Left lung (tissue), 10 donors: Measurements from ENCODE around the gene ALDH2. TPM values are rescaled to one million over a fixed set of nuclear protein-coding genes. Genes with fewer than 3 reads are reported as not detected.

ENCODE experiments used
- ATAC-seq: fragments of 200-7000 bp; cut with Tn5 transposase; one replicate; pipeline ENCODE4 v1.9.1; 2020; ENCODE audit warnings: moderate library complexity
- DNase-seq, 4 donors: peaks; one replicate each; pipeline ENCODE4 v3.0.0-alpha.2; 2013 to 2020
- H3K27ac ChIP-seq, 2 donors: fragments of 200-600 bp; sonication (generic) in 1 of 2; one replicate each; pipeline versions ENCODE4 v1.5.0 to v1.8.0; 2020 to 2021
- H3K27me3 ChIP-seq, 2 donors: fragments of 200-600 bp; sonication (generic) in 1 of 2; one replicate each; pipeline versions ENCODE4 v1.5.0 to v1.8.0; 2020 to 2021
- H3K36me3 ChIP-seq, 2 donors: fragments of 200-600 bp; sonication (generic) in 1 of 2; one replicate each; pipeline versions ENCODE4 v1.5.0 to v1.8.0; 2020 to 2021
- H3K4me1 ChIP-seq, 2 donors: fragments of 200-600 bp; one replicate each; pipeline ENCODE4 v1.8.0; 2021
- H3K4me3 ChIP-seq, 2 donors: fragments of 200-600 bp; sonication (generic) in 1 of 2; one replicate each; pipeline versions ENCODE4 v1.5.0 to v1.8.0; 2020 to 2021; ENCODE audit warnings: mild to moderate bottlenecking in 1 of 2
- H3K9me3 ChIP-seq, 2 donors: fragments of 200-600 bp; sonication (generic) in 1 of 2; one replicate each; pipeline versions ENCODE4 v1.5.0 to v1.8.0; 2020 to 2021
- CTCF ChIP-seq, 2 donors: fragments of 200-600 bp; sonication (generic) in 1 of 2; IDR thresholded peaks; one replicate each; pipeline versions ENCODE4 v1.5.0 to v1.8.0; 2021; ENCODE audit warnings: antibody characterized with exemption in 2 of 2
- intact Hi-C, 2 donors: fragments of 100-400 bp; cut with DNase I; formaldehyde crosslinking; loops; one replicate each; pipeline versions ENCODE4 v1.11.2 to v1.14.2; 2022
- polyA plus RNA-seq, 6 donors: library from polyadenylated mRNA; unstranded; fragments of 120-200 nt; gene quantifications; one replicate each; pipeline ENCODE4 v1.2.1, GENCODE V29; 2013; ENCODE audit not compliant: insufficient read length in 6 of 6
- total RNA-seq, 2 donors: library from RNA; stranded (reverse); fragmentation: NEBNext Ultra II Directional; extraction: Animal tissue kit (Norgen Biotek cat#: 25700); gene quantifications; one replicate each; pipeline ENCODE4 v1.2.1, GENCODE V29; 2021
- donor health status: DM: no; HTN: yes; CAD: no.
- donor health status: DM: no; HTN: no; CAD: no.

ALDH2 gene
- total and polyA plus RNA-seq, 8 donors: 91.6 to 289 (median 104) TPM

GRCh38 chr12:111745211-111745610, 21.5 kb upstream of the ALDH2 start:
- H3K9me3 ChIP-seq: no peaks in the 10 kb centered on the region
- no peak overlapping the region for H3K4me3 ChIP-seq
- H3K27ac ChIP-seq: no peak overlapping the region
- DNase-seq: no peak
- H3K27me3 ChIP-seq: no peaks in the 10 kb centered on the region
- peaks cover 0 to 4% of the 10 kb centered on the region in 2 donors for H3K4me1 ChIP-seq
- peaks cover 0 to 68% of the 10 kb centered on the region in 2 donors for H3K36me3 ChIP-seq
- no peak for ATAC-seq
- intact Hi-C loops: no loop called here
- TF ChIP-seq CTCF (IDR thresholded peaks at IDR 0.05): no peak

- no peaks in the 10 kb centered on the region for H3K4me1 ChIP-seq
- ATAC-seq (no peak), DNase-seq (no peak)
- no peak overlapping the region for H3K4me3 ChIP-seq
- peaks cover 0 to 82% of the 10 kb centered on the region in 2 donors for H3K36me3 ChIP-seq
- H3K27me3 ChIP-seq: no peaks in the 10 kb centered on the region
- H3K27ac ChIP-seq: no peak overlapping the region
- no peaks in the 10 kb centered on the region for H3K9me3 ChIP-seq
- no peak for TF ChIP-seq CTCF (IDR thresholded peaks at IDR 0.05)
- intact Hi-C loops: no loop called here
Observed at GRCh38 chr12:111747333-111747732, 19.4 kb upstream of the ALDH2 start.

GRCh38 chr12:111748151-111748672, 18.5 kb upstream of the ALDH2 start:
- intact Hi-C loops: no loop called here

GRCh38 chr12:111748867-111749266, 17.9 kb upstream of the ALDH2 start:
- intact Hi-C loops: no loop called here
- no peaks in the 10 kb centered on the region for H3K4me1 ChIP-seq
- TF ChIP-seq CTCF (IDR thresholded peaks at IDR 0.05): no peak
- no peak overlapping the region for H3K4me3 ChIP-seq
- no peaks in the 10 kb centered on the region for H3K27me3 ChIP-seq
- ATAC-seq: no peak
- peaks cover 0 to 73% of the 10 kb centered on the region in 2 donors for H3K36me3 ChIP-seq
- DNase-seq: no peak
- H3K9me3 ChIP-seq: no peaks in the 10 kb centered on the region
- no peak overlapping the region for H3K27ac ChIP-seq

More at GRCh38 chr12:111748151-111748672, 18.5 kb upstream of the ALDH2 start:
- Histone ChIP-seq H3K9me3 (no peaks in the 10 kb centered on the region), H3K4me1 (no peaks in the 10 kb centered on the region), H3K27ac (no peak overlapping the region), H3K27me3 (no peaks in the 10 kb centered on the region), H3K4me3 (no peak overlapping the region), H3K36me3 (peaks cover 0 to 78% of the 10 kb centered on the region in 2 donors)
- no peak for TF ChIP-seq CTCF (IDR thresholded peaks at IDR 0.05)
- ATAC-seq (no peak), DNase-seq (no peak)

DNA sequence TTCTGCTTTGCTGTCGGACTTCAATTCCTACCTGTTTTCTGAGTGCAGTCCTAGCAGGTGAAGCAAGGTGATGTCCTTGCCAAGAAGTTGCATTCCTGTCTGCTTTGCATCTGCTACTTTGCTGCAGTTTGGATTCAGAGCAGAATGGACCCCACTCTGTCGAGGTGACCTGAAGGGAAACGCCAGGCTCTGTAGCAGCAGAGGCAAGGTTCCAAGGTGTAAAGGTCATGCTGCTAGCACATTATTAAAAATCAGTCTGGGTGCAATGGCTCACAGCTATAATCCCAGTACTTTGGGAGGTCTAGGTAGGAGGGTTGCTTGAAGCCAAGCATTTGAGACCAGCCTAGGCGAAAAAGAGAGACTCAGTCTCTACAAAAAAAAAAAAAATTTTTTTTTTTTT, 17.3 kb upstream of the ALDH2 start:
- Histone ChIP-seq H3K27me3 (no peaks in the 10 kb centered on the region), H3K4me3 (no peak overlapping the region), H3K36me3 (peaks cover 0 to 72% of the 10 kb centered on the region in 2 donors), H3K4me1 (no peaks in the 10 kb centered on the region), H3K9me3 (no peaks in the 10 kb centered on the region), H3K27ac (no peak overlapping the region)
- DNase-seq (no peak), ATAC-seq (no peak)
- intact Hi-C loops: no loop called here
- no peak for TF ChIP-seq CTCF (IDR thresholded peaks at IDR 0.05)
